GM12873 (cell line): ENCODE data around the gene GOSR1.
A peak's percentile ranks its signal among the peaks of the same experiment; 100 is the strongest.

ENCODE experiments used
- CTCF ChIP-seq: IDR thresholded peaks from 2 replicates; pipeline ENCODE4 v1.5.1; 2012; ENCODE audit warnings: low read depth, mild to moderate bottlenecking, moderate library complexity, low read length, control low read depth; ENCODE audit not compliant: insufficient read depth; ENCODE audit errors: missing control alignments

Gene GOSR1

GRCh38 chr17:30550512-30551273, 73.5 kb downstream of the GOSR1 start:
- TF ChIP-seq CTCF: no peak

- TF ChIP-seq CTCF: no peak
Measured at GRCh38 chr17:30551996-30552339, 74.8 kb downstream of the GOSR1 start.

GRCh38 chr17:30552994-30553566, 75.9 kb downstream of the GOSR1 start:
- no peak for TF ChIP-seq CTCF

- peak; percentile 40 for TF ChIP-seq CTCF
Measured at GRCh38 chr17:30554839-30555751, 77.9 kb downstream of the GOSR1 start.

- TF ChIP-seq CTCF: no peak
Measured at GRCh38 chr17:30555942-30556341, 78.7 kb downstream of the GOSR1 start.

GRCh38 chr17:30556374-30557332, 79.4 kb downstream of the GOSR1 start:
- no peak for TF ChIP-seq CTCF
